ENCODE results near the gene PSD.

PSD gene

GRCh38 chr10:102382871-102383270 lies 35.7 kb downstream of the PSD start:
- DNase-seq, result no peak

- DNase-seq, result no peak
Measured at GRCh38 chr10:102381983-102382382, 36.6 kb downstream of the PSD start.

DNA sequence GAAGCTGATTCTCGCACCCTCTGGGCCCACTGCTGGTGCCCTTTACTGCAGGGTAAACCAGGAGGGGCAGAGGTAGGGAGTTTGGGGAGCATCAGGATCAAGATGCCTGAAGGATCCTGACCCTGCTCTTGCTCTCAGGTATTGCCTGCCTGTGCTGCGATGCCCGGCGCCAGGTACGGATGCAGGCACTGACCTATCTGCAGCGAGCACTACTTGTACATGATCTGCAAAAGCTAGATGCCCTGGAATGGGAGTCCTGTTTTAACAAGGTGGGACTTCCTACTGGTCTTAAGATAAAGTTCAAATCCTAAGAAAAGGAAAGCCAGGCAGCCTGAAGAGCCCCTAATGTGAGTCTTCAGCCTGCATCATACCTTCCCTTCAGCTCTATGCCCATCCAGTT lies 39.2 kb downstream of the PSD start:
- DNase-seq, result no peak

GRCh38 chr10:102376901-102377300 lies 41.7 kb downstream of the PSD start:
- no peak for DNase-seq

GRCh38 chr10:102375867-102376266 lies 42.7 kb downstream of the PSD start:
- no peak for DNase-seq

- DNase-seq, result no peak
Measured at GRCh38 chr10:102375250-102375649, 43.3 kb downstream of the PSD start.

GRCh38 chr10:102371295-102371694 lies 47.3 kb downstream of the PSD start:
- DNase-seq, result no peak

DNA sequence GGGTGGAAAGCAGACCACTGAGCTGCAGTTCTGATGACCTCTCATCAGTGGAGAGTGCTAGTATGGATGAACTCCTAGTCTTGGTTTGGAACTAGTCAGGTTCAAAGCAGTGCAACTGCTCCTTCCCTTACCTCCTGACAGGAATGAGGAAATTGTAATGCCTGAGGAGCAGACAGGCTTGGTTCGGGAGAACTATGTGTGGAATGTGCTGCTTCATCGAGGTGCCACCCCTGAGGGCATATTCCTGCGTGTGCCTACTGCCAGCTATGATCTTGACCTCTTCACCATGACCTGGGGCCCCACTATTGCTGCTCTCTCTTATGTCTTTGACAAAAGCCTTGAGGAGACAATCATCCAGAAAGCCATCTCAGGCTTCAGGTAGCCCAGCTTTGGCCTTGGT lies 50.5 kb downstream of the PSD start:
- no peak for DNase-seq

- DNase-seq, result no peak
Measured at GRCh38 chr10:102367441-102367840, 51.1 kb downstream of the PSD start.

DNA sequence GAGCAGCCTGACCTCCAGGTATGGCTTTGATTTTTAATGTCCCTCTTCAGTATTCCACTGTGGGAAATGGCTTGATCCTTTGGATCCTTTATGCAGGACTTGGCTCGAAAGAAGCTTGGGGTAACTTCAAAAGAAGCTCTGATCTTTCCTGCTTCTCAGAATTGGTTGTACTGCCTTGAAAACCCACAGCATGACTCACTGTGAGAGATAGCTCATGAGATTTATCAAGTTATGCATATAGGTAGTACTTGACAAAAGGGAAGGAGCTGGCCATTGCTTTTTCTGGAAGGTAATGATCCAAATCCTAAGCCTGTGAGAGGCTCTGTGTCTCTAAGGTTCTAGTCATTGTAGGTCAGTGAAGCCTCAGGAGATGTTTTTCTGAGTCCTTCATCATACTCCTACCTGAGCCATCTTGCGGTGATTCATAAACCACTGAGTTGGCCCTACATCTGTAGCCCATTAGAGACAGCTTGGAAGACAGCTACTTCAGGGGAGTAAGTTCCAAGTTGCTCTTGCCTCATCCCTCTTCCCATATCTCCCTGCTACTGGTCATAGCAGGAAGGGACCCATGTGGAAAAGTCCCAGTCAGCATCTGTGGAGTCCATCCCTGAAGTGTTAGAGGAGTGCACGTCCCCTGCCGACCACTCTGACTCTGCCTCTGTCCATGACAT lies 59.7 kb downstream of the PSD start:
- DNase-seq, result no peak

- DNase-seq, result no peak
Measured at GRCh38 chr10:102354451-102354850, 64.1 kb downstream of the PSD start.

Data from stimulated activated CD4-positive, alpha-beta T cell treated with anti-CD3 and anti-CD28 coated beads, Interleukin-15, amount 100 ng/mL, for 24 hours (primary cell).